Vagina (tissue), 2 donors: ENCODE data around the gene ADCY7.

Experiments used
- CTCF ChIP-seq, 3 experiments: fragments of 450-650 bp in 2 of 3; fragments of 200-600 bp in 1 of 3; sonication (generic) in 1 of 3; IDR thresholded peaks; one replicate each; pipeline ENCODE4 v1.5.1; 2017 to 2019; ENCODE audit warnings: antibody characterized with exemption in 3 of 3, mild to moderate bottlenecking in 2 of 3, moderate library complexity in 2 of 3
- POLR2A ChIP-seq, 2 donors: fragments of 450-650 bp; IDR thresholded peaks; one replicate each; pipeline ENCODE4 v1.6.1; 2017; ENCODE audit warnings: antibody characterized with exemption in 2 of 2, mild to moderate bottlenecking in 2 of 2, moderate library complexity in 2 of 2

GRCh38 chr16:50254072-50254471, 12.3 kb upstream of the ADCY7 start:
- TF ChIP-seq CTCF (IDR thresholded peaks at IDR 0.05) (no peak), POLR2A (IDR thresholded peaks at IDR 0.05) (no peak)
